Astrocyte of the cerebellum (primary cell): Measurements from ENCODE around the gene FLOT1.

Source experiments
- DNase-seq: peaks from one replicate; pipeline ENCODE4 v3.0.0-alpha.2; 2011; ENCODE audit warnings: low read depth
- H3K4me3 ChIP-seq: 2 replicates; pipeline ENCODE4 v1.5.1; 2011; ENCODE audit warnings: mild to moderate bottlenecking, low read depth, low read length, moderate library complexity
- CTCF ChIP-seq: IDR thresholded peaks from 2 replicates; pipeline ENCODE4 v1.5.1; 2012; ENCODE audit warnings: low read length, low read depth, moderate library complexity, mild to moderate bottlenecking; ENCODE audit errors: missing control alignments
- in situ Hi-C: cut with HindIII; loops from 2 replicates; pipeline ENCODE4 v1.10.0; 2017; ENCODE audit warnings: low sequenced_read_pairs

The FLOT1 gene

GRCh38 chr6:30683183-30683979 is 59.1 kb downstream of the FLOT1 start:
- in situ Hi-C loops, result no loop called here
- DNase-seq, result no peak
- TF ChIP-seq CTCF, result no peak
- H3K4me3 ChIP-seq, result peak overlapping the region; percentile 94

GRCh38 chr6:30682143-30683117 is 60.1 kb downstream of the FLOT1 start:
- TF ChIP-seq CTCF, result no peak
- peak overlapping the region; percentile 94 for H3K4me3 ChIP-seq
- peak; percentile 62 for DNase-seq
- in situ Hi-C loops, result no loop called here

GRCh38 chr6:30681766-30682142 is 60.7 kb downstream of the FLOT1 start:
- in situ Hi-C loops, result no loop called here
- DNase-seq, result no peak
- peak overlapping the region; percentile 94 for H3K4me3 ChIP-seq
- TF ChIP-seq CTCF, result no peak

GRCh38 chr6:30679765-30680535 is 62.5 kb downstream of the FLOT1 start:
- TF ChIP-seq CTCF, result no peak
- no peak for DNase-seq
- in situ Hi-C loops, result no loop called here
- H3K4me3 ChIP-seq, result peak overlapping the region; percentile 16

GRCh38 chr6:30678964-30679726 is 63.3 kb downstream of the FLOT1 start:
- in situ Hi-C loops, result no loop called here
- TF ChIP-seq CTCF, result peak; percentile 96
- H3K4me3 ChIP-seq, result peak overlapping the region; percentile 16
- peak; percentile 48 for DNase-seq
